HG02642 (cell line): ENCODE data around the gene KIAA2012.
A peak's percentile ranks its signal among the peaks of the same experiment; 100 is the strongest.
"Not testable (repeated sequence)": the region's sequence is repeated elsewhere in the genome, so short reads cannot be mapped to it uniquely, and the experiment has no call there.

Source experiments
- ATAC-seq: cut with Tn5 transposase; IDR thresholded peaks from one replicate; pipeline ENCODE4 v1.9.1; 2021; ENCODE audit warnings: mild to moderate bottlenecking; ENCODE audit not compliant: unreplicated experiment, poor library complexity

Gene KIAA2012

GRCh38 chr2:202172439-202173211 is 99.6 kb downstream of the KIAA2012 start:
- peak; percentile 86 for ATAC-seq

- no peak for ATAC-seq
These were observed 105.4 kb downstream of the KIAA2012 start for GRCh38 chr2:202178346-202178958.

- no peak for ATAC-seq
These were observed 111.5 kb downstream of the KIAA2012 start for GRCh38 chr2:202184557-202184956.

GRCh38 chr2:202185156-202185555 is 112.1 kb downstream of the KIAA2012 start:
- ATAC-seq, result no peak

- ATAC-seq, result no peak
These were observed 113.7 kb downstream of the KIAA2012 start for GRCh38 chr2:202186641-202187202.

GRCh38 chr2:202187570-202187969 is 114.5 kb downstream of the KIAA2012 start:
- ATAC-seq, result no peak

GRCh38 chr2:202193305-202193704 is 120.2 kb downstream of the KIAA2012 start:
- ATAC-seq, result no peak

- ATAC-seq, result no peak
These were observed 120.9 kb downstream of the KIAA2012 start for GRCh38 chr2:202193881-202194353.

- ATAC-seq, result no peak
These were observed 121.4 kb downstream of the KIAA2012 start for GRCh38 chr2:202194418-202194817.

GRCh38 chr2:202196727-202197126 is 123.7 kb downstream of the KIAA2012 start:
- ATAC-seq, result no peak

GRCh38 chr2:202201220-202202160 is 128.4 kb downstream of the KIAA2012 start:
- no peak for ATAC-seq

GRCh38 chr2:202203348-202203747 is 130.3 kb downstream of the KIAA2012 start:
- ATAC-seq, result no peak

GRCh38 chr2:202204855-202205254 is 131.8 kb downstream of the KIAA2012 start:
- no peak for ATAC-seq

GRCh38 chr2:202208526-202208925 is 135.5 kb downstream of the KIAA2012 start:
- ATAC-seq, result no peak

GRCh38 chr2:202215179-202215578 is 142.1 kb downstream of the KIAA2012 start:
- no peak for ATAC-seq

- ATAC-seq, result no peak
These were observed 148.8 kb downstream of the KIAA2012 start for GRCh38 chr2:202221873-202222272.

- peak; percentile 42 for ATAC-seq
These were observed 164.8 kb downstream of the KIAA2012 start for GRCh38 chr2:202237787-202238233.

GRCh38 chr2:202238234-202239197 is 165.5 kb downstream of the KIAA2012 start, which contains the start of gene SUMO1:
Gene SUMO1, minus strand, starts transcription at chr2:202238597. Its CDS starts 146 bp downstream, at chr2:202238451.
- ATAC-seq, result peak; percentile 98

- ATAC-seq, result not testable (repeated sequence)
These were observed 174.7 kb downstream of the KIAA2012 start for GRCh38 chr2:202247710-202248109.
